NCI-H345 (cell line): ENCODE data around the gene LPP.
"Not testable (repeated sequence)": the region's sequence is repeated elsewhere in the genome, so short reads cannot be mapped to it uniquely, and the experiment has no call there.

Source experiments
- DNase-seq: peaks from one replicate; lab custom pipeline; 2025; lab: John Stamatoyannopoulos, UW

LPP gene

DNA sequence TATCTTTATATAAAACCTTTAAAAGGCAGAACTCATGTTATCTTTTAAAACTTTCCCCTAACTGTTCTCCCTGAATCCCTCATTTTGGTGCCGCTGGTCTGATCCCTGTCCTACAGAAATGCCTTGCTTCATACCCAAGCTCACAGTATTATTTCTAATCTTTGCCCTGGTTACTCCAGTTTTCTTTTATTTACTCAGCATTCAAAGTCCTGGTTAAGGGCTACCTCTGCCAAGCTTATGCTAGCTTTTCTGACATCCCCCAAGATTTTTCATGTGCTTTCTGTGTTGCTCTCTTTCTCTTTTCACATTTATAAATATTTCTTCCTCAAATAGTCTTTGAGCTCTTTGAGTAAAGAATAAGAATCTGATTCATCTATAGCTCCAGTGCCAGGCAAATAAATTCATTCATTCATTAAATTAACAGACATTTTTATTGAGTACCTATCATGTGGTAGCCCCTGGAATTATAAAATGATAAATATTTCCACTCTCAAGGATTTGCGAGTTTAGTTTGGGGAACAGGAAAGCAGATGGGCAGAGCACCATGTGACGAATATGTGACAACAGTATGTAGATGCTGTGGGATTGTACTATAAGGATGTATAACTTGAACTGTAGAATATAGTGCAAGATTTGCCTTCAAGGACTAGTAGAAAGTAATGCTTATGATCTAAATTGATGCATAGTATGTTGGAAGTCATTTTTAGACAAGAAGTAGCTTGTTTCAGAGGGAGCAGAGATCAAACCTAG lies 247.5 kb downstream of the LPP start:
- DNase-seq, result no peak

DNA sequence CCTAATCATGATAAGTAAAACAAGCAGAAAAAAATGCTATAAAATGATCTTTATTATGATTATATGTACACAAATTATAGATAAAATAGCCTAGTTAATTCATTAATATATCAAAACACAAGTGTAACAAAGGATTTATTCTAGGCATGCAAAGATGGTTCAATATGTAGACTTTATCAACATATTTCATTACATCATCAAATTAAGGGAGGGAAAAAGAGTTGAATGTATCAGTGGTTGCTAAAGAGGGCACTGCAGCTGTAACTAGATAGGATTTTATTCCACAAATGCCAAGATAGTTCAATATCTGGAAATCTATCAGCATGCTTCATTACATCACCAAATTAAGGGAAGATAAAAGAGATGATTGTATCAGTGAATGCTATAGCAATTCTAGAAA lies 248.3 kb downstream of the LPP start:
- no peak for DNase-seq

DNA sequence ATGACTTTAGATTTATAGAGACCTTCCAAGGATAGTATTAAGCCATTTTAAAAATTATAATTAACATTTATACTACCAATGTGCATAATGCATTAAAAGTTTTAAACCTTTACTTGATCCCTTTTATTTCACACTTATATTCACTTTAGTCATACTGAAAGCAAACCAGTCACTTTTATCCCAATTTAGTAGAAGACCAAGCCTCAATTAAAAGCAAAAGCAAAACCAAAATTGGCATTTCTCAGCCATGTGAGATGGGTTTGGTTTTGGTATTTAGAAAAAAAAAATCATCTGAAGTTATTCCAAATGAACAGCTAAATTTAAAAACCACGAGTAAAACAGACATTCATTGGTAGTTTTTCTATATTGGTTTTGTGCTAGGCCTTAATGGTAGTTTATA lies 249.4 kb downstream of the LPP start:
- DNase-seq, result no peak

DNA sequence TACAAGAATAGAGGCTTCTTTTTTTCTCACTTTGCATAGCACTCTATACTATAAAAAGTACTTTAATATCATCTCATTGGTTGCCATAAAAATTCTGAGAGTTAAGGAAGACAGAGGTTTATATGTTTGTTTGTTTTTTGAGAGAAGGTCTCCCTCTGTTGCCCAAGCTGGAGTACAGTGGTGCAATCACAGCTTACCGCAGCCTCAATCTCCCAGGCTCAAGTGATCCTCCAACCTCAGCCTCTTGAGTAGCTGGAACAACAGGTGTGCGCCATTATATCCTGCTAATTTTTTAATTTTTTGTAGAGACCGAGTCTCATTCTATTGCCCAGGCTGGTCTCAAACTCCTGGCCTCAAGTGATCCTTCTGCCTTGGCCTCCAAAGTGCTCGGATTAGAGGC lies 250.2 kb downstream of the LPP start:
- DNase-seq, result no peak

DNA sequence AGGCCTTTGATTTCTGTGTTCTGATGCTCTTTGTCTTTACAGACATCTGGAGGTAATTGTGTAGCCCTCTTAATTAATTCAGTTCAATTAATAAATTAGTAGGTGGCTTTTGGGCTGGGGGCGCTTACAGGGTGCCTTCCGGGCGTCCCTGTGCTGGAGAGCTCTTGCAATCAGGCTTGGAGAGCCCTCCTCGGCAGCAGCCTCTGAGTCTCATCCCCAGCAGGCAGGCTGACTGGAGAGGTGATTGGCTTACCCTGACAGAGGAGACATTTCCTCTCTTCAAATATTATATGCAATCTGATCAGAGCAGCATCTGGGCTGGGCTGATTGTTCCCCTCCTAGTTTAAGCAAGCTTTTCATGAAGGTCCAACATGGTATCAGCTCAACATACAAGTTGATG lies 250.7 kb downstream of the LPP start:
- no peak for DNase-seq

DNA sequence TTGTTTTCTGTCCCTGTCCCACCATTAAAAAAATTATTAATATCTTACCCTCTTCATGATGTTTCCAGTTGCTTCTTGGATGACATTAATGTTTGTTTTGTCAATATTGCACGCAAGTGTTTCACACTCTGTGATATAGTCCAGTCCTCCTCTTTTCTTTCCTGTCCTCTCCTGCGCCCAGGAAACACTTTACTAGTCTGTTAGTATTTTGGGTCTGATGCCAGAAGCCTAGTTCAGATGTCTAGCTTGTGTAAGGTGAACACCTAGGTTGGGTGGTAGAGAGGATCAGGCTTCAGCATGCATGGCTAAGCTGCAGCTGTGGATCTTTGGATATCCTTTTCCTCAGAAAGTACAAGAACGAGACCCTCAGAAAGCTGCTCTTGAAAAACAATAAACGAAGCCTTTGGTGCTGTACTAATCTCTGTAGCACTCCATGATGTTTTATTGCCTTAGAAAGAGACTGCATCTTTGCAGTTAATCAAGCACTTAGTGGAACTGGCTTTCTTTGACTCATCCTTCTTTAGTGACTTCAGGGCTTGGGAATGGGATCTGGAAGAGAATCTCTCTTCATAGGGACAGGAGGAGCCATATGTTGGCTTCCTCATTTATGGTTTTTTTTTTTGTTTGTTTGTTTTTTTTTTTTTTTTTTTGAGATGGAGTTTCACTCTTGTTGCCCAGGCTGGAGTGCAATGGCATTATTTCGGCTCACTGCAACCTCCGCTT lies 253.4 kb downstream of the LPP start:
- DNase-seq, result no peak

DNA sequence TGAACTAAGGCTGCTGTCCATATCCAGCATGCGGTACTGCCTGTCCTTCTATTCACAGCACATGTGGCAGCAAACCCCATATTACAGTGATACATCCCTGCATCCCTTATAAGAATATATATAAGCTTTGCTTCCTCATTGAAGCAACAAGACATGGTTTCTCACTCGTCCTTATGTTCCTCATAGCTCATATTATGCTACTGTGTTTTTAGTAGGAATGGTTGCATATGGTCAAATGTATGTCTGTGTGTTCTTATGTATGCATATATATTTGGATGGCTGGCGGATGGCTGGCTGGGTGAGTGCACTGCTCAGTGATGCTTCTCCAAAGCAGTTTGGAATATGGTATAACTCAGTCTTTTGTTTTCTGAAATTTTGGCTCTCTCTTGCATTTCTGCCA lies 254.9 kb downstream of the LPP start:
- no peak for DNase-seq

DNA sequence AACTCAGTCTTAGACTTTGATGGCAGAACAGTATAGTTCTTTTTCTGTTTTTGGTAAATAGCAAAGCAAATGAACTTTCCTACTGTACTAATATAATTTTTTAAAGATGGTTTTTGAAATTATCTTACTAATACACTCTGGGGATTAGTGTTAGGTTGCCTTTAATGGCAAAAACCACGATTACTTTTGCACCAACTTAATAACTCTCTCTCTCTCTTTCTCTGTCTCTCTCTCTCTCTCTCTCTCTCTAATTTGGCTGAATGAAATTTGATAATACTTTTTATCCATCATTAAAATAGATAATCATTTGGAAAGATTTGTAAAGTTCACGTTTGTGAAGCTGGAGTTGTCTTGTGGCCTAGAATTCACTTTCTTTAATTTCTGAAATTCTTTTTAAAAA lies 257.8 kb downstream of the LPP start:
- no peak for DNase-seq

DNA sequence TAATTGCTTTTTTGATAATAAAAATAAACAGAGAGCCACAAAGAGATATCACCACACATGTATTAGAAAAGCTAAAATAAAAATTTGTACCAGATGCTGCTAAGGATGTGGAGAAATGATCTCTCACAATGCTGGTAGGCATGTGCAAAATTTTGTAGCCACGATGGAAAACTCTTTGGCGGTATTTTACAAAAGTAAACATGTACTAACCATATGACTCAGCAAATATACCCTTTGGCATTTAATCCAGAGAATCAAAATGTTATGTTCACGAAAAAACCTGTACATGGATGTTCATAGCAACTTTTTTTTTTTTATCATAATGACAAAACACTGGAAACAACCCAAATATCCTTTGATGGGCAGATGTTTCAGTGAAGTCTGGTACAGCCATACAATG lies 261.2 kb downstream of the LPP start:
- DNase-seq, result no peak

DNA sequence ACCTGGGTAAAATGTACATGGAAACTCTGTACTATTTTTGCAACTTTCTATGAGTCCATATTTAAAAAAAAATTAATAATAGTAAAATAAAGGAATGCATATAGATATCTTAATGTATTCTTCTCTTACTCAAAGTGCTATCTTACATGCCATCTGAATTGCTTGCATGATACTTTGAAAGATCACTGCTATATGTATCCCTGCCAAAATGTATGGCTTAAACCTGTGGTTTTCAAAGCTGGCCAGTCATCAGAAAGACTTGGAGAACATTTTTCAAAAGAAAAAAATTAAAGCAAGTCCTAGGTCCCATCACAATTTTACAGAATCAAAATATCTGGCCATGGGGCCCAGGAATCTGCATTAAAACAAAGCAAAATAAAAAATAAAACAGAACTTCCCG lies 262.1 kb downstream of the LPP start:
- no peak for DNase-seq

DNA sequence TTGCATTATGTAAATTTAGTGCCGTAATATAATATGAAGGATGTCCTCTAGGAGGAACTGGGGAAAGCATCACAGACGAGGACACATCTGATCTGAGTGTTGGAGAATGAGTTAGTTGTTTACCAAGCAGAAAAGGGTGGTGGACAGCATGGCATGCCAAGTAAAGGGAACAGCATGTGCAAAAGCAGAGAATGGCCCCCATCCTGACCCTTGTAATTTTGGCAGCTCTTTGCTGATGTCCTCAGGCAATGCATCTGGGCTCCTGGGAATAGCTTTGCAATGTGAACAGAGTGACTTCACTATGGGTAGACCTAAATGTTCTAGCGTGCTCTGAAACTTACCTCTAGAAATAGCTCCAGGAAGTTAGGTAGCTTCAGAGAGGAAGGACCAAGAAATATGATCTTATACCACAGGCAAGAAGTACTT lies 263.3 kb downstream of the LPP start:
- no peak for DNase-seq

DNA sequence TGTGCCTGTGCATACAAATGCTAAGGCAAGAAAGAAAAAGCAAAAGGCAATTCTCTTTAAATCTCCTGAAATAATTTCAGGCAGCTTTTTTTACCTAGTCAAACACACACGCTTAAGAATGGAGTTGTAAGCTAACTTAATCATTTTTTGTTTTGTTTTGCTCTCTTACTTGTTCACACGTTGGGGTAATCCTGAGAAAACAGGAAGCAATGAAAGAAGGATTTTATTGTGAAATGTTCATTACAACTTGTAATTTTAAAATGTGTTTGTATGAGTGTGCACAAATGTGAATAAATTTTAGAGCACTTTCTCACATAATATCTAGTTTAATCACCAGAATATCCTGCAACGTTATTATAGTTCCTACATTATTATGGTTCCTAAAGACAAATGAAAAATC lies 263.8 kb downstream of the LPP start:
- DNase-seq, result no peak

DNA sequence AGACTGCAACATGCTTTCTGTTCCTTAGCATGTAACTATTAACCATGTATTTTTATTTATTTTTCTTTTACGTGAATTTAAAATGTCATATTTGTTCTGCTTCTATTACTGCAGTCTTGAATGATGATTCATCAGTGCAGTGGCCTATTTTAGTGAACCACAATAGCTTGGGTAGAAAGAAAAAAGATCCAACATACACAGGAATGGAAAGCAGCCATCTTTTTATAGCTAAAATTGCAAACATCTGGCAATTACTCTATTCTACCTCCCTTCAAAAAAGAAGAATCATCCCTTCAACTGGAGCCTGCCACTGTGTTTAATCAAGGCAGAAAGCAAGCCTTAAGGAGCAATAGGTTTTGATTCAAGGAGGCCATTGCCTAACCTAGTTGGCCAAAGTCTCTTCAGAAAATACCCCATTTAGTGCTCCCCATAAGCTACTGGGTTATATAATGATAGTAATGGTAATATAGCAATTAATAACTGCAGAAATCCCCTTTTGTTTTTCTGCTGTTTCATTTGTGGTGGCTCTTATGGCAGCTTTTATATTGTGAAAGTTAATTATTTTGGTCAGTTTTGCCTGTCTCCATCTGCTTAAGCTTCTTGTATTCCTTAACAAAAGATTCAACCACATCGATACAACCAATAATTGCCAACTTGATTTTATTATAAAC lies 267.3 kb downstream of the LPP start:
- no peak for DNase-seq

DNA sequence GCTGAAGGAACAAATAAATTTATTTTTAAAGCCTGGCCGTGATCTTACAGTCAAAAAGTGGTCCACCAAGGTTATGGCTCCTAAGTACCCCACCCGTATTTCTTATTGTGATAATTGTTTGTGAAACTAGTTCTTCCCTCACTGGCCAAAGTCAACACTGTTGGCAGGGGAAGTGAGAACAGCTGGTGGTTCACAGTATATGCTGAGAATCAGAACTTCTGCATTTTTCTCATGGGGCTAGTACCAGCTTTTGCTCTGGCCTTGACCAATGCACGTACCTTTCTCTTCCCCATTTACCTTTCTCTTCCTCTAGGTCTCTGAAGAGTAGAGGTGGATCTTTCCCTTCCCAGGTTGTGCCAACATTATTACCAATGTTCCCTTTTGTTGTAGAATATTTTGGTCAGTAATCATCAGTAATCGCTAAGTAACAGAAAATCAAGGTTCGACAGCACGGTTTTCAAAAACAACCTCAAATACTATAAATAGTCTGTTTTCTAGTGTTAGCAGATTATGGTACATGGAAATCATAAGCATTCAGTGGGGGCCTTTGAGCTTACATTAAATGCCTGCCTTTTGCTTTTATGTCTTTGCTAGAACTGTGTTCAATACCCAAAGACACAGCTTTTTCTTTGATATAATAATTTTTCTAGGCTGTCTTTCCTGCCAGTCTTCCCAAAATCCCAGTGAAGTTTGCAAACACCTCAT lies 268.0 kb downstream of the LPP start:
- no peak for DNase-seq

DNA sequence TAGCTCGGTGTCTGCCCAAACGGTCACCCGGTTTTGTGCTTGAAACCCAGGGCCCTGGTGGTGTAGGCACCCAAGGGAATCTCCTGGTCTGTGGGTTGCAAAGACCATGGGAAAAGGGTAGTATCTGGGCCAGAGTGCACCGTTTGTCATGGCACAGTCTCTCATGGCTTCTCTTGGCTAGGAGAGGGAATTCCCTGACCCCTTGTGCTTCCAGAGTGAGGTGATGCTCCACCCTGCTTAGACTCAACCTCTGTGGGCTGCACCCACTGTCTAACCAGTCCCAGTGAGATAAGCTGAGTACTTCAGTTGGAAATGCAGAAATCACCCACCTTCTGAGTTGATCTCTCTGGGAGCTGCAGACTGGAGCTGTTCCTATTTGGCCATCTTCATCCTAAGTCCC lies 274.0 kb downstream of the LPP start:
- DNase-seq, result not testable (repeated sequence)

DNA sequence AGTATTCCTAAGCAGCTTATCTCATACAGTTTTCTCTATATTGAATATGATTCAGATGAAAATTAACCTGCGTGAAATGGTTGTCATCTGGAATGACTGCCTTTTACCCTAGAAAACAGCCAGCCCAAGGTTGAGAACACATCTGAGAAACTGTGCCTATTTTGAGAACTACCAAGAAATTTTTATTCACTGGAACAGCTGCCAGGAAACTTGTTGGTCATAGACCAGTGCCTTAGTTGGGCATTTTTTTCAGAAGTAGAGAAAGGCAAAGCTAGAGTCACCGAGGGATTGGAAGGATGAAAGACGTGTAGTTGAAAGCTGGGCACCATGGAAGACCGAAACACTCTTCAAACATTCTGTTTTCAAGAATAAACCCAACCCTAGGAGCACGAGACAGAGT lies 277.1 kb downstream of the LPP start:
- no peak for DNase-seq

DNA sequence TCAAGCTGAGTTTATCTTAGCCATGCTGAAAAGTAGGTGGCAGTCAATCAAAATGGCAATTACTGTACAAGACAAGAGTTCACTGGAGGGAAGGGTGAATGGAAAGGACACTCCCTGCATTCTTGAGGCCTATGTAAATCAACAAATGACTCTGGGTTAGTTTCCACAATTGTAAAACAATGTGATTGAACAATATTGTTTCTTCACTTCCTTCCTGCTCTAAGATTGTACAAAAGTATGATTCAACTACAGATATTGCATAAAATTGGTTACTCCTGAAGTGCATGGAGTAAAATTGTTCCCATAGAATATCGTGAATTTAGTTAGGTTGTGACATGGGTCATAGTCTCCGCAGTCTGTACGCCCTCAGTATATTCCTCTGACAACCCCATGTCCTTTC lies 277.6 kb downstream of the LPP start:
- no peak for DNase-seq

DNA sequence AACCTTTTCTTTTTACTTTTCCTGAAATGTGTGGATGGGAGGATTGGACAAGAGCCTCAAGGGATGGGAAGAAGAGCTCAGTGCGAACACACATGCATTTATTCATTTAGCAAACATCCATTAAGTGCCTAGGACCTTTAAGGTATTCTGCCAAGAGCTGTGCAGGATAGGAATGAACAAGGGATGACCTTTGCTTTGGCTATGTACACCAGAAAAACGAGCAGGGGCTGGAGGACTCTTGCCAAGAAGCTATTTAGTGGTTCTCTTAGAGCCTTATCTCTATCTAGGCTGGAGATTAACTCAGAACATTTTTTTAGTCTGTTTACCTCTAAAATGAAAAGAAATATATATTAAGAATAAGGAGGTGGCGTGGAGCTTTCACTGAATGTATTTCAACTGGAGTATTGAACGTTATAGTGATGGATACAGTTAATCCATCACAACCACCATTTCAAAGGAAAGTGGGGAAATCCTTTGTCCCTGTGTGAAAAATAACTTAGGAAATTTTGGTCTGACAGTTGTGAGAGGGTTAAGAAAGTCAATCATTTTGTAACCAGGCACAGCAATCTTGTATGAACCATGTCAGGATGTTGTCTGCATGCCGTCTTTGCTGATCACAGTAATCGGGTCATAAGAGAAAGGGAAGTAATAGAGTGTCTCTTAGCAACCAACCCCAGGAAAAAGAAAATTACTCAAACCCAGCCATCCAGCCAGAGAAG lies 279.0 kb downstream of the LPP start:
- no peak for DNase-seq

DNA sequence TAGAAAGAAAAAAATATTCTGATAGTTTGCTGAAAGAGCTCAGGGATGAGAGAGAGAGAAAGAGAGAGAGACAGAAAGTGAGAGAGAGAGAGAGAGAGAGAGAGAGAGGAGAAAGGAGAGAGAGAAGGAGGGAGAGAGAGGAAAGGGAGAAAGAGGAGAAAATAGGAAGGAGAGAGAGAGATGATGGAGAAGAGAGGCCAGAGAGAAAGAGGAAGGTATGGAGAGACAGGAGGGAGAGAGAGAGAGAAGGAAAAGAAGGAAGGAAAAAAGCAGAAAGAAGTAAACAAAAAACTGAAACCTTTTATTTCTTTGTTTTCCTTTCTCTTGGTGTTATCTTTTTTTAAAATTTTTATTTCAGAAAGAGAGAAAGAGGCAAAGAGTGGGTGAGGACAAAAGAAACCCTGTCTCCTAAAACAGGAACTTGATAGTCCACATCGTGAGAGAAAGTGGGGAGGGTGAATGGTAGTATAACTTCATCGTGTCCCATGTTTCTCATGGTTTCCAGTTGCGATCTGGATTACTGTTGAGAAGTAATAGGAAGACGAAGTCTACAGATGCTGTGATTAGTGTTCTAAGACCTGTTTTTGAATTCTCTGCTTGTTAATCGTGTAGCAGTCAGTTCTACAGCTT lies 279.7 kb downstream of the LPP start:
- DNase-seq, result no peak

DNA sequence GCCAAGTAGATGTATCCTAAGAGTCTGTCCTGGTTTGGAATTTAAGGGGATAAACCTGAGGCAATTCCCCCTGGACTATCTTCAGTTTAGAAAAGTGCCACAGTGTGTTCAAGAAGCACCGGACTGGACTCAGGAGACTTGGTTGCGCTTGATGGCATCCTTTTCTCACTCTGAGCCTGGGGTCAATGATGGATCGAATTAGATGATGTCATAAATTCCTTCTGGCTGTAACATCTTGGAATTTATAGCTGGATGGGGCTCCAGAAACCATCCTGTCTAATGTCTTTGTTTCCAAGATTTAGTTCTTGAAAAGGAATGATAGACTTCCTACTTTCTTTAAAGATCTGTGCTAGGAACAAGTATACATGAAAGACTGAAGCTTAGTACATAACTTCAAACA lies 280.6 kb downstream of the LPP start:
- no peak for DNase-seq

DNA sequence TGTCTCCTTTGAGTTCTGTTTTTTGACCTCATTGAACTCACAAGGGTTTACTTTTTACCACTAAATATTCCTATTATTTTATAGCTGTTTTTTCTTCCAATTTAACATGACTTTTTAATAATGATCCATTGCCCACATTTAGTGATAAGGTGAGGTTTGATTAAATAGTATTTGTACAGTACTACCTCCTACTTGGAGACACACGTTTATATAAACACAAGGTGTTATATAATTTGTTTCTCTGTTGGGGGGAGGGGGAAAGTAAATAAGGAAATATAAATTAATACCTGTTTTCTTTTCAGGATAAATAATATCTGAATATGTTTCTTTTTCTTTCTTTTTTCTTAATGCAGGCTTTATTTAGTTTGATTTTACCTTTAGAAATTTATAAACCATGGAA lies 281.3 kb downstream of the LPP start:
- no peak for DNase-seq

DNA sequence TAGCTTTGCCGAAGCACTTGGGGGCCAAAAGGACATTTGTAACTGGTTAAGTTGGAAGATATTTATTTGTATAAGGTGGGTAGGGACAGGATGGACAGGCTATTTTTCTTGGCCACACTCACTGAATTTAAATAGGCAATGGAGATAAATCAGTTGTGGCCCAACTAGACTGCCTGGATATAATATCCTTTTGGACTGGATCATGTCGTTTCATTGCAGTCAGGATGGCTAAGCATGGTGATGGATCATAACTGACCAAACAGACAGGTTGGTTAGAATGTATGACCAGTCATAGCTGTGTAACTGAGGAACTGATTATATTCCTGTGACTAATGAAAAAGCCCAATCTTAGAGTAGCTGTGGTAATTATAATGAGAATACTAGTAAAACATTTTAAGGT lies 284.0 kb downstream of the LPP start:
- DNase-seq, result no peak
